ENCODE measurements around the gene ROBO2. TPM values are rescaled to one million over a fixed set of nuclear protein-coding genes. Genes with fewer than 3 reads are reported as not detected.

Gene ROBO2
- polyA plus RNA-seq, 2 of the 4 experiments (the other 2 are of a cell fraction), result 0.04 TPM; not detected in 1

DNA sequence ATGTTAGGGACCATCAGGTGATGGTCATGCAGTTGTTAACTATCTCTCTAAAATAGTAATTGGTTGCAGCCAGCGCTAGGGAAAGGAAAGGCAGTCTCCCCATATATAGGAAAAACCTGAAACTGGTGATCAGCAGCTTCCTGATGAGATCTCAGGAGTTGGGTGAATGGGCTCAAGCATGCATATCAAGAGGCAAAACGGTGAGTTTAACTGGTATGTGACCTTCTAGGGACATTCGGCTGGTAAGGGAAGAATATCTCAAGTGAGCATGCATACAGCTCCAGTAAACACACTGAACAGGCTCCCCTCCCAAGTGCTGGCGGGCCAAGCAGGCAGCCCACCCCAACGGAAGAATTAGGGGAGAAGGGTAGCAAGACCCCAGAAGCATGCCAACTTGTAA lies 49.3 kb upstream of the ROBO2 start:
- DNase-seq (ENCODE audit: low read depth in 1 of 2, low spot score in 1 of 2) (no peak), ATAC-seq (no peak), FAIRE-seq (no peak)
- TF ChIP-seq SREBF2 (IDR thresholded peaks at IDR 0.05), result no peak
- Histone ChIP-seq H3K9me3 (no peaks in the 10 kb centered on the region), H3K4me2 (no peak overlapping the region), H3K27ac (no peak overlapping the region), H3K4me3 (no peak overlapping the region), H3K4me1 (no peaks in the 10 kb centered on the region)
- WGBS (ENCODE audit: missing lambda C conversion rate), result 2% methylated on average over 5 of the region's 5 CpGs
- CTCF ChIA-PET, result interaction anchor here (1.0 kb wide), 1 partner anchor 261 kb away, joined by 3 read pairs; no protein-coding TSS in a partner anchor
- POLR2A ChIA-PET, result no interaction called here

GRCh38 chr3:76991165-76991564 lies 48.7 kb upstream of the ROBO2 start:
- no peaks in the 10 kb centered on the region for H3K4me1 ChIP-seq
- H3K9me3 ChIP-seq, result no peaks in the 10 kb centered on the region
- ATAC-seq (no peak), FAIRE-seq (no peak), DNase-seq (ENCODE audit: low read depth in 1 of 2, low spot score in 1 of 2) (no peak)
- POLR2A ChIA-PET, result no interaction called here
- TF ChIP-seq FOSL2 (IDR thresholded peaks at IDR 0.05), result no peak
- TF ChIP-seq FOSL2 (CRISPR knock-in tag; IDR thresholded peaks at IDR 0.05), result no peak
- no peak for TF ChIP-seq RARB (CRISPR knock-in tag; IDR thresholded peaks at IDR 0.05)
- no peak for TF ChIP-seq JUN (IDR thresholded peaks at IDR 0.05)
- TF ChIP-seq RAD21 (conservative IDR thresholded peaks at IDR 0.05 in 1 of 2, IDR thresholded peaks at IDR 0.05 in 1 of 2), result no peak
- H3K27ac ChIP-seq, result no peak overlapping the region
- 5% methylated on average over 3 of the region's 3 CpGs for WGBS (ENCODE audit: missing lambda C conversion rate)
- CTCF ChIA-PET, result interaction anchor here (1.0 kb wide), 1 partner anchor 261 kb away, joined by 3 read pairs; no protein-coding TSS in a partner anchor
- H3K4me2 ChIP-seq, result no peak overlapping the region
- no peak overlapping the region for H3K4me3 ChIP-seq

- no peak overlapping the region for H3K4me2 ChIP-seq
- no peak overlapping the region for H3K4me3 ChIP-seq
- no peak overlapping the region for H3K27ac ChIP-seq
- ATAC-seq (no peak), DNase-seq (ENCODE audit: low read depth in 1 of 2, low spot score in 1 of 2) (no peak), FAIRE-seq (no peak)
- H3K4me1 ChIP-seq, result no peaks in the 10 kb centered on the region
- ChIA-PET POLR2A (no interaction called here), CTCF (interaction anchor here (0.6 kb wide), 1 partner anchor 1507 kb away, joined by 3 read pairs; no protein-coding TSS in a partner anchor)
- no peaks in the 10 kb centered on the region for H3K9me3 ChIP-seq
- TF ChIP-seq TFCP2L1 (CRISPR knock-in tag; IDR thresholded peaks at IDR 0.05), result no peak
- TF ChIP-seq MAX (IDR thresholded peaks at IDR 0.05), result no peak
- TF ChIP-seq RARB (CRISPR knock-in tag; IDR thresholded peaks at IDR 0.05), result no peak
- no peak for TF ChIP-seq SREBF2 (IDR thresholded peaks at IDR 0.05)
- TF ChIP-seq JUN (IDR thresholded peaks at IDR 0.05), result no peak
- no peak for TF ChIP-seq FOSB (CRISPR knock-in tag; IDR thresholded peaks at IDR 0.05)
- no peak for TF ChIP-seq CEBPB (IDR thresholded peaks at IDR 0.05)
- TF ChIP-seq ZC3H11A (IDR thresholded peaks at IDR 0.05), result no peak
- no peak for TF ChIP-seq KDM1A (IDR thresholded peaks at IDR 0.05; ENCODE audit: low read depth)
- no peak for TF ChIP-seq HOXA7 (CRISPR knock-in tag; IDR thresholded peaks at IDR 0.05)
- no peak for TF ChIP-seq RNF2 (IDR thresholded peaks at IDR 0.05; ENCODE audit: borderline replicate concordance, low read depth)
- TF ChIP-seq HMGXB4 (CRISPR knock-in tag; IDR thresholded peaks at IDR 0.05; ENCODE audit: borderline replicate concordance), result no peak
- TF ChIP-seq, protein P1, sequence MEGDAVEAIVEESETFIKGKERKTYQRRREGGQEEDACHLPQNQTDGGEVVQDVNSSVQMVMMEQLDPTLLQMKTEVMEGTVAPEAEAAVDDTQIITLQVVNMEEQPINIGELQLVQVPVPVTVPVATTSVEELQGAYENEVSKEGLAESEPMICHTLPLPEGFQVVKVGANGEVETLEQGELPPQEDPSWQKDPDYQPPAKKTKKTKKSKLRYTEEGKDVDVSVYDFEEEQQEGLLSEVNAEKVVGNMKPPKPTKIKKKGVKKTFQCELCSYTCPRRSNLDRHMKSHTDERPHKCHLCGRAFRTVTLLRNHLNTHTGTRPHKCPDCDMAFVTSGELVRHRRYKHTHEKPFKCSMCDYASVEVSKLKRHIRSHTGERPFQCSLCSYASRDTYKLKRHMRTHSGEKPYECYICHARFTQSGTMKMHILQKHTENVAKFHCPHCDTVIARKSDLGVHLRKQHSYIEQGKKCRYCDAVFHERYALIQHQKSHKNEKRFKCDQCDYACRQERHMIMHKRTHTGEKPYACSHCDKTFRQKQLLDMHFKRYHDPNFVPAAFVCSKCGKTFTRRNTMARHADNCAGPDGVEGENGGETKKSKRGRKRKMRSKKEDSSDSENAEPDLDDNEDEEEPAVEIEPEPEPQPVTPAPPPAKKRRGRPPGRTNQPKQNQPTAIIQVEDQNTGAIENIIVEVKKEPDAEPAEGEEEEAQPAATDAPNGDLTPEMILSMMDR (IDR thresholded peaks at IDR 0.05), result no peak
- TF ChIP-seq RFX5 (IDR thresholded peaks at IDR 0.05), result no peak
- TF ChIP-seq PBX3 (IDR thresholded peaks at IDR 0.05), result no peak
- 0% methylated on average over 2 of the region's 2 CpGs for WGBS (ENCODE audit: missing lambda C conversion rate)
Measured at GRCh38 chr3:76997733-76998132, 42.2 kb upstream of the ROBO2 start.
